Dermis lymphatic vessel endothelial cell (primary cell): ENCODE measurements around the gene IVNS1ABP. TPM values are rescaled to one million over a fixed set of nuclear protein-coding genes. Genes with fewer than 3 reads are reported as not detected.

Experiments
- total RNA-seq: library from RNA; depleted of rRNA; stranded (reverse); fragments of >200 nt; gene quantifications from 2 replicates; pipeline ENCODE4 v1.2.1, GENCODE V29; 2014

The IVNS1ABP gene
- 70.0 and 96.2 TPM in 2 replicates for total RNA-seq

DNA sequence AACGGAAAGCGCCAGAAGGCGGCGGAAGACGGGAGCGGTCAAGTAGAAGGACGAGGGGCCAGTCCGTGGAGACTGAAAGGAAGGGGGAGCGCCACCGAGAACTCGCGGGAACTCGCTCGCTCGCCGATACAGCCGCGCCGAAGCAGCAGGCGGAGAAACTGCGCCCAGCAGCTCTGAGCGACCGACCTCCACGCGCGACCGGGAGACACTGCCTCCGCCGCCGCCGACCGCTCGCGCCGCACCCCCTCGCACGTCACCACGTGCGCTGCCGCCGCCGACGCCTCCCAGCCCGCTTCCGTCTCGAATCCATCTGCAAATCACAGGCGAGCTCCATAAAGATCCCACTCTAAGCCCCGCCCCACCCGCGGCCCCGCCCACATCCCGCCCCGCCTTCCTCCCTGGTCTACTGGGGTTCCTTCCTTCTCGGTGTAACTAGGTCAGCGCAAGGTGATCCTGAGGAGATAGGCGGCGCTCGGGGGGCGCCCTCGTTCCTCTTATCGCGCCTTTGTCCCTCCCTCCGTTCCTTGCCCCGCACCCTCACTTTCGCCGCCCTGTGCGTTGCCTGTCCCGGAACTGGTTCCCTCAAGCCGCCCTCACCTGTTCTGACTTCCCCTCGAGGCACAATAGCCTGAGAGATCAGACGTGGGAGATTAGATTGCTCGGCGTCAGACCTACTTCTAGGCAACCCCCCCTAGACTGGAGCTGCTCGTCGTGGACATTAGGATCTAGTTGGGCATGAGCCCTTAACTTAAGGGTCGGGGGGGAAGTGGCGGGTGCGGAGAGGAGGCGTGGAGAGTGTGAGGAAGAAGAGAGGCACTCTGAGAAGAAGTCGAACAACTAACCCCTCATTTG lies at the start of gene IVNS1ABP:
Gene IVNS1ABP, minus strand, starts transcription at position 210 of the 852 bp plus-strand sequence. CDS start 7,750 bp downstream, outside the sequence.

Other genes with a start within 250 kb of the IVNS1ABP start
- gene TRMT1L, start 160.3 kb downstream of the IVNS1ABP start, total RNA-seq = 11.1 and 20.1 TPM in 2 replicates
- 5.7 and 6.7 TPM in 2 replicates for gene SWT1, start 160.1 kb downstream of the IVNS1ABP start, total RNA-seq